Duodenal mucosa (tissue), 2 donors: ENCODE results near the gene SMIM5.

ENCODE experiments used
- H3K27ac ChIP-seq: one replicate; pipeline ENCODE4 v1.7.0; 2013; ENCODE audit warnings: low read depth, low read length
- H3K27me3 ChIP-seq, 2 donors: one replicate each; pipeline ENCODE4 v1.7.0; 2013; ENCODE audit warnings: low read length in 2 of 2, control low read depth in 1 of 2; ENCODE audit not compliant: insufficient read depth in 2 of 2, control insufficient read depth in 1 of 2
- H3K36me3 ChIP-seq, 2 donors: one replicate each; pipeline ENCODE4 v1.7.0; 2013; ENCODE audit warnings: low read length in 2 of 2, control low read depth in 1 of 2; ENCODE audit not compliant: insufficient read depth in 2 of 2, control insufficient read depth in 1 of 2
- H3K4me1 ChIP-seq, 2 donors: one replicate each; pipeline ENCODE4 v1.7.0; 2013; ENCODE audit warnings: low read length in 2 of 2, control low read depth in 1 of 2; ENCODE audit not compliant: insufficient read depth in 2 of 2, control insufficient read depth in 1 of 2
- H3K4me3 ChIP-seq, 2 donors: one replicate each; pipeline ENCODE4 v1.7.0; 2013; ENCODE audit warnings: low read length in 2 of 2, low read depth in 1 of 2
- H3K9ac ChIP-seq, 2 donors: one replicate each; pipeline ENCODE4 v1.7.0; 2013; ENCODE audit warnings: low read length in 2 of 2, low read depth in 1 of 2
- H3K9me3 ChIP-seq, 2 donors: one replicate each; pipeline ENCODE4 v1.7.0; 2013; ENCODE audit warnings: low read length in 2 of 2, control low read depth in 1 of 2; ENCODE audit not compliant: control insufficient read depth in 1 of 2

Gene SMIM5

DNA sequence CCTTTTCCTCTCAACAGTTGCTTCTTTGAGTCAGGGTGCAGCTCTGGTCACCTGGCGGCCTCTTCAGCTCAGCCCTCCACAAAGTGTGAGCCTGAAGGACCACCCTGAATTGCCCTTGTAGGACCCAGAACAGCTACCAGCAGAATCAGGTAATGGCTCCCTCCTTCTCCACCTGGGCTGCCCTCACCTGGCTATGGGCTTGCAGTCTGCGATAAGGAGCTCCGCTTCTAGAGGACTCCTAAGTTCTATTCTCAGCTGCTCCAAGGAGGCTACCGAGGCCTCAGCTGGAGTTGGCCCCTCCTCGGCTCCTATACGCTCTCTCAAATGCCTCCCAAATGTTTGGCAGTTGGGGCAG, 13.4 kb downstream of the SMIM5 start:
- peak overlapping the region; percentile 93 for H3K27ac ChIP-seq
- H3K4me1 ChIP-seq: peaks cover 29 to 41% of the 10 kb centered on the region in 2 donors
- no peaks in the 10 kb centered on the region for H3K27me3 ChIP-seq
- H3K4me3 ChIP-seq: peak overlapping the region; percentile 27 to 47
- H3K9me3 ChIP-seq: no peaks in the 10 kb centered on the region
- peaks cover 15 to 24% of the 10 kb centered on the region in 2 donors for H3K36me3 ChIP-seq
- H3K9ac ChIP-seq: peak overlapping the region; percentile 55 to 63

GRCh38 chr17:75647061-75647460, 13.8 kb downstream of the SMIM5 start:
- Histone ChIP-seq H3K36me3 (peaks cover 15 to 24% of the 10 kb centered on the region in 2 donors), H3K27me3 (no peaks in the 10 kb centered on the region), H3K27ac (peak overlapping the region; percentile 93), H3K4me3 (no peak overlapping the region), H3K4me1 (peaks cover 24 to 37% of the 10 kb centered on the region in 2 donors), H3K9me3 (no peaks in the 10 kb centered on the region), H3K9ac (peak overlapping the region; percentile 55 to 63)

- H3K36me3 ChIP-seq: peaks cover 15 to 30% of the 10 kb centered on the region in 2 donors
- H3K27ac ChIP-seq: no peak overlapping the region
- peaks cover 18 to 28% of the 10 kb centered on the region in 2 donors for H3K4me1 ChIP-seq
- no peak overlapping the region for H3K4me3 ChIP-seq
- no peaks in the 10 kb centered on the region for H3K9me3 ChIP-seq
- H3K27me3 ChIP-seq: no peaks in the 10 kb centered on the region
- no peak overlapping the region for H3K9ac ChIP-seq
Observed at GRCh38 chr17:75647921-75648320, 14.7 kb downstream of the SMIM5 start.

GRCh38 chr17:75649687-75650086, 16.5 kb downstream of the SMIM5 start:
- Histone ChIP-seq H3K4me1 (peaks cover 17 to 22% of the 10 kb centered on the region in 2 donors), H3K27ac (no peak overlapping the region), H3K4me3 (no peak overlapping the region), H3K36me3 (peaks cover 15 to 39% of the 10 kb centered on the region in 2 donors), H3K9ac (no peak overlapping the region), H3K9me3 (no peaks in the 10 kb centered on the region), H3K27me3 (no peaks in the 10 kb centered on the region)

GRCh38 chr17:75650874-75651273, 17.6 kb downstream of the SMIM5 start:
- Histone ChIP-seq H3K4me3 (no peak overlapping the region), H3K9me3 (no peaks in the 10 kb centered on the region), H3K27me3 (no peaks in the 10 kb centered on the region), H3K36me3 (peaks cover 15 to 41% of the 10 kb centered on the region in 2 donors), H3K9ac (no peak overlapping the region), H3K27ac (no peak overlapping the region), H3K4me1 (peaks cover 8 to 12% of the 10 kb centered on the region in 2 donors)

GRCh38 chr17:75652341-75652740, 19.1 kb downstream of the SMIM5 start:
- Histone ChIP-seq H3K4me1 (no peaks in the 10 kb centered on the region), H3K4me3 (no peak overlapping the region), H3K27me3 (no peaks in the 10 kb centered on the region), H3K9ac (no peak overlapping the region), H3K9me3 (no peaks in the 10 kb centered on the region), H3K27ac (no peak overlapping the region), H3K36me3 (peaks cover 15 to 45% of the 10 kb centered on the region in 2 donors)

DNA sequence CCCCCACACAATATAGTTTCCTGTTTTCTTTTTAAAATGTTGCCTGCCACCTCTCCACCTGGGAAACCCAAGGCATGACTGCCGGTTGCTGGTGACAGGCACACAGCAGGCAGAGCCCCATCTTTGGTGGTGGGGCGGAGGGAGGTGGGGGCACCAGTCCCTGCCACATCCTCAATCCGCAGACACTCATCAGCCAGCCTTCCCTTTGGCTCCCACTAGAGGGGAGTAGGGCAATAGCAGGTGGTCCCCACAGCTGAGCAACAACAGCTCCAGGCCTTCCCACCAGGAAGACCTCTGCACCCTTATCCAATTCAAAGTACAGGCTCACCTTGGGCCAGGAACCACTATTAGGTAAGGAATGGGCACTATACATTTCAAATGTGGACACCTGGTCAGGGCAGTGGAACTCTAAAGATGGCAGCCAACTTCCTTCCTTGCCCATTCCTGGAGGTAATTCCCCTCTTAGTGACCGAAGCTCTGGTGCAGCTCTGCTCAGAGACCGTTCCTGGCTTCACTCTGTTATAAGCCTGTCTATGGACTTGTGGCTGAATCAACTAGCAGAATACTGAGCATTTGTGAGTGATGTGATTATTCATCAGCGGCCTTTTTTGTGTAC, 19.8 kb downstream of the SMIM5 start:
- Histone ChIP-seq H3K27ac (no peak overlapping the region), H3K27me3 (no peaks in the 10 kb centered on the region), H3K9me3 (no peaks in the 10 kb centered on the region), H3K4me1 (no peaks in the 10 kb centered on the region), H3K4me3 (no peak overlapping the region), H3K36me3 (peaks cover 15 to 49% of the 10 kb centered on the region in 2 donors), H3K9ac (no peak overlapping the region)

GRCh38 chr17:75654176-75654575, 20.9 kb downstream of the SMIM5 start:
- H3K9ac ChIP-seq: no peak overlapping the region
- H3K4me3 ChIP-seq: no peak overlapping the region
- peaks cover 15 to 52% of the 10 kb centered on the region in 2 donors for H3K36me3 ChIP-seq
- no peak overlapping the region for H3K27ac ChIP-seq
- H3K9me3 ChIP-seq: no peaks in the 10 kb centered on the region
- H3K27me3 ChIP-seq: no peaks in the 10 kb centered on the region
- H3K4me1 ChIP-seq: no peaks in the 10 kb centered on the region

DNA sequence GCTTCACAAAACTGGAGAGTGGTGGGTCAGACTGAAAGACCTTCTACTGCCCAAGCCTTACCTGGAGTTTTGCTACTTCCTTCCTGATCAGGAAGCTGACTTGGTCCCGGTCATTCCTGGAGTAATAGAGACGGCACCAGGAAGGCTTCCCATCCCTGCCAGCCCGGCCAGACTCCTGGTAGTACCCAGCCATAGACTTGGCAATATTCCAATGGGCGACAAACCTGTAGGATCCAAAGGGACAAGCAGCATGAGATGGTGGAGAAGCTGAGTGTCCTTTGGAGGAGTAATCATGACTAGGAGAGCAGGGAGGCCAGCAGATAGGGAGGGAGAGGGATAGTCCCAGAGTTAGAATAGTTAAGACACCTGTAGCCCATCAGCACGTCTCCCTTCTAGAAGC, 25.0 kb downstream of the SMIM5 start:
- Histone ChIP-seq H3K4me1 (no peaks in the 10 kb centered on the region), H3K4me3 (no peak overlapping the region), H3K36me3 (peaks cover 26 to 57% of the 10 kb centered on the region in 2 donors), H3K27ac (no peak overlapping the region), H3K9ac (no peak overlapping the region), H3K9me3 (no peaks in the 10 kb centered on the region), H3K27me3 (no peaks in the 10 kb centered on the region)

- Histone ChIP-seq H3K9ac (no peak overlapping the region), H3K27ac (no peak overlapping the region), H3K27me3 (no peaks in the 10 kb centered on the region), H3K36me3 (peaks cover 26 to 52% of the 10 kb centered on the region in 2 donors), H3K4me3 (no peak overlapping the region), H3K9me3 (no peaks in the 10 kb centered on the region), H3K4me1 (peaks cover 9 to 10% of the 10 kb centered on the region in 2 donors)
Observed at GRCh38 chr17:75661531-75661930, 28.3 kb downstream of the SMIM5 start.
